AG20443 (cell line): ENCODE measurements around the gene ARHGEF7.

Experiments
- DNase-seq: peaks from one replicate; pipeline ENCODE4 v3.0.0; 2012; ENCODE audit warnings: low spot score, mixed read lengths

ARHGEF7 gene

DNA sequence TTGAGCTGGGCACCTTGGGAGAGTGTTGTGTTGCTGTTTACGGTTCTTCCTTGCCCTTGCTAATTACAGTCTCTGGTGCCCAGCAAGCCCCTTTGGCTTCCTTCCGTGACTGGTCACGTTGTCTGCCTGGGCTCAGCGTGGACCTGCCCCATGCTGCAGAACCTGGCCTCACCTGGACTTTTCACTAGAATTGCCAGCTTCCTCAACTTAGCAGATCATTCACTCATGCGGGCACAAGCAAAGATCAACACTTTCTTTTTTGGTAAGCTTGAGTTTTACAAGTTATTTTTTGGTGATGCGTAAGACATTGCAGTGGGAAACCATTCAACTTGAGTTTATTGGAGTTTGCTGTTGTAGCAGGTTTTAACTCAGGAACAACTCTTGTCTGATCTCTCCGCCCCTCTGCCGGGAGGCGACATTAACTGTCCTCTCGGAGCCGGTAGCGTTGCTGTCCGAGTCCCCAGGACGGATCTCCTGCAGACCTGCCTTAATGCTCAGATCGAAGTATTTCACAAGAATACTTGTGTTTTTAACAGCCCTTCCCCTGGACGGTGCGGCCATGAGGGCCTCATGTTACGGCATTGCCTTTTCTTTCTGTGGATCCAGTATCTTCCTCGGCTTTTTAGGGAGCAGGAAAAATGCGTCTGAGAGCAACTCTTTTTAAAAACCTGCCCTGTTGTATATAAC is 189.6 kb downstream of the ARHGEF7 start:
- DNase-seq, result no peak

DNA sequence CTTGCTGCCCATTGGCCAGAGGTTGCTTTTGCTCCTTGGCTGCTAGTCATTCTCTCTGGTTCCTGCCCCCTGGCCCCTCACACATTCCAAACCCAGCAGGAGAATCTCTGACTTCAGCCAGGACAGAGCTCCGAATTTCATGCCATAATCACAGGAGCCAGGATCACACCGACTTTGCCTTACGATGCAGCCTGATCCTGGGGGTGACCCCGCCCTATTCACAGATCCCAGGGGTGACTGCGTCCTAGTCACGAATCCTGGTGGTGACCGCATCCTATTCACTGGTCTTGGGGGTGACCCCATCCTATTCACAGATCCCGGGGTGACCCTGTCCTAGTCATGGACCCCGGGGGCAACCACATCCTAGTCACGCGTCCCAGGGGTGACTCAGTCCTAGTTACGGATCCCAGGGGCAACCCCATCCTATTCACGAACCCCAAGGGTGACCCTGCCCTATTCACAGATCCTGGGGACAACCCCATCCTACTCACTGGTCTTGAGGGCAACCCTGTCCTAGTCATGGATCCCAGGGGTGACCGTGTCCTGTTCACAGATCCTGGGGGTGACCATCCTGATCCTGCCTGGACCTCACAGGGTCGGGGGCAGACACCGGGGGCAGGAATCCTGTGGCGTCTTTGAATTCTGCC is 198.0 kb downstream of the ARHGEF7 start:
- DNase-seq, result no peak

DNA sequence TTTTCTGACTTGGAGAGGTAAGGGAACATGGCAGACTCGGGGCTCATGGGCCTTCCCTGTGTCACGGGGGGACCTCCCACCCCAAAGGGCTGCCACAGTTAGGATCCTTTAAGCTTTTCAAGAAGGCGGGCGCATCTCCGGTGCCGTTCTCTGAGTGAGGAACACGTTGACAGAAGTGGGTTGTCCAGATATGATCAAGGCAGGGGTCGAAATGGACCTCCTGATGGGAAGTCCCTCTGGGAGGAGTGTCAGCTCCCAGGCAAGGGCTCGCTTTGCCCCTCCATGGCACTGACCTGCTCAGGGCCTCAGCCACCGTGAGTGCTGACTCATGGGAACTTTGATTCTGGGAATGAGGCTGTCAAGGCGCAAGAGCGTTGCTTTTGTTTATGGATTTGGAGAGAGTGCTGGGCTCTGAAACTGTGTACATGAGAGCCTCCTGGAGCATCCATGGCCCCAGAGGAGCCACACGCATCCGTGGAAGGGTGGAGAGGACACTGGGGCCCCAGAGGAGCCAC is 198.9 kb downstream of the ARHGEF7 start:
- DNase-seq, result no peak

DNA sequence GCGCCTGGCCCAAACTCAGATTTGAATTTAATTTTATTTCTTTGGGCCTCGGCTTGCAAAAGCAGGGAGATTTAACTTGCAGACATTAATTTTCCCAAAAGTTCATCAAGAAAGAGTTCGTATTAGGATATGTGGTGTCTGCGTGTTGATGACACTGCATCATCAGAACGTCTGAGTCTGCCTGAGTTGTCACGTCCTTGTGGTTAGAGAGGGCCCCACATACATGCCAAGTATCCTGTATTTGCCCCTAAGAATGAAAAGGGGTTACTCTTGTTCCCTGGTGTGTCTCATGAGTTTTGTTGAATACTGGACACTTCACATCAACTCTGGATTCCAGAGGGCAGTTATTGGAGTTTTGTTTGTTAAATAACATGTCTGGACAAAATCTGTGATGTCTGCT is 199.7 kb downstream of the ARHGEF7 start:
- peak; percentile 52 for DNase-seq

DNA sequence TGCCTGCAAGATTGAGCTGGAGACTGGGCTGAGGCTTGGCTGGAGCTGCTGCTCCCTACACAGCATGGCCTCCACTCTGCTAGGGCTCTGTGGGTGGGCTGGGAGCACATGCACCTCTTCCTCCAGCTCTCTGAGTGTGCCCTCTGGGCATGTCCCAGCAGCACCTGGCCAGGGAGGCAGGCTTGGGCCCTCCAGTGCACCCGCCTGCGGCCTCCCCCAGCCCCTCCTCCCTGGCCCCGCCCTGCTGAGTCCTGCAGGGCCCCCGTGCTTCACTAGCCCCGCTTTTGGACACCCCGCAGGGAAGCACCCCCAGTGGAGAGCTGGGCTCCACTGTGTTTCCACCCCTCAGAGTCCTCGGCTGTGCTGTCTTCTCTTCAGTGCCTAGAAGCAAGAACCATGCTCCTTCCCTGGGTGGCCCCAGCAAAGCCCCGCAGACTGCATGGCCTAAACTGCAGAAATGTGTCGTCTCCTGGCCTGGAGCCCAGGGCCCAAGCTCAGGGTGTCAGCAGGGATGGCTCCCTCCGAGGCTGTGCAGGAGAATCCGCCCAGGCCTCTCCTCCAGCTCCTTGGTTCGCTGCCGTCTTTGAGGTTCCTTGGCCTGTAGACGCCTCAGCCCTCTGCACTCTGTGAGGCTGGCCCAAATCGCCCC is 200.4 kb downstream of the ARHGEF7 start:
- no peak for DNase-seq

DNA sequence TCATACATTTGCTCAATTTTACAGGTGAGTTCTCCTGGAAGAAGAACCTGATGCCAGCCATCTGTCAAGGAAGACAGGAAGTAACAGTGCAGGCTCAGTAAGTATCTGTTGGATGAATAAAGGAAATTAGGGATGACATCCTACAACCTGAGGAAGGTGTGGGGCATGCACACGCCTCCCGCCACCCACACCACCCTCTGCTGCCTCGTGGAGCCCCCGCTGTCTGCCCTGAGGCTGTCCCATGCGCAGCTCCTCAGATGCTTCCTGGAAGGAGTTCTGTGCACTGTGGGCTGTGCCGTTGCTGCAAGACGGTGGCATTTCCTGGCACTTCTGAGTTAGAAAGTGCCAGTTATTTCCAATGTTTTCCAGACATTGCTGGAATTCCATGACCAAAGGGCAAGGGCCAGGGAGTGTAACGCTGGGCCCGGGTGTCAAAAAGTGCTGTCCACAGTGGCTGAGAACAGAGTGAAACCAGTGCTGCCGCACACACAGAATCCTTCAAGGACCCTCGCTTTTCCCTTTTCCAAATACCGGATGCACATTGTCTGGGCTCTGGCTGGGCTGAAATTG is 201.1 kb downstream of the ARHGEF7 start:
- DNase-seq, result no peak

DNA sequence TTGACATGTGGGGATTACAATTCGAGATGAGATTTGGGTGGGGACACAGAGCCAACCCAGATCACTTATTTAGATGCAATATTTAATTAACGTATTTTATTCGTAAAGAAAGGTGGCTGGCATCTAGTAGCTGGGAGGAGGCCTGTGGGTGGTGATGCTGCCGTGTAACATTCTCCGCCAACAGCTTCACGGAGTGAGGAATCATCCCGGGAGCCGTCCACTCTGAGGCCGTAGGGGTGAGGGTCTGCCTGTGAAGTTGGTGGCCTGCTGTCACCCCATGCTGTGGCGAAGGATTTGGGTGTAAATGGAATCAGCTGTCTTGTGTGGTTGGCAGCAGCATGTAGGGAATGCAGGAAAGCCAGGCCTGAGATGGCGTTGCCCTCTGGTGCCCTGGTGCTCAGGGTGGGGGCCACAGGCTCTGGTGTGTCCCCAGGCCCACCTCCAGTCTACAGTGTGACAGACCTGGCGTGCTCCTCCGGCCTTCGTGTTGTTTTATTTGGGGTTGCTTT is 202.0 kb downstream of the ARHGEF7 start:
- DNase-seq, result no peak

DNA sequence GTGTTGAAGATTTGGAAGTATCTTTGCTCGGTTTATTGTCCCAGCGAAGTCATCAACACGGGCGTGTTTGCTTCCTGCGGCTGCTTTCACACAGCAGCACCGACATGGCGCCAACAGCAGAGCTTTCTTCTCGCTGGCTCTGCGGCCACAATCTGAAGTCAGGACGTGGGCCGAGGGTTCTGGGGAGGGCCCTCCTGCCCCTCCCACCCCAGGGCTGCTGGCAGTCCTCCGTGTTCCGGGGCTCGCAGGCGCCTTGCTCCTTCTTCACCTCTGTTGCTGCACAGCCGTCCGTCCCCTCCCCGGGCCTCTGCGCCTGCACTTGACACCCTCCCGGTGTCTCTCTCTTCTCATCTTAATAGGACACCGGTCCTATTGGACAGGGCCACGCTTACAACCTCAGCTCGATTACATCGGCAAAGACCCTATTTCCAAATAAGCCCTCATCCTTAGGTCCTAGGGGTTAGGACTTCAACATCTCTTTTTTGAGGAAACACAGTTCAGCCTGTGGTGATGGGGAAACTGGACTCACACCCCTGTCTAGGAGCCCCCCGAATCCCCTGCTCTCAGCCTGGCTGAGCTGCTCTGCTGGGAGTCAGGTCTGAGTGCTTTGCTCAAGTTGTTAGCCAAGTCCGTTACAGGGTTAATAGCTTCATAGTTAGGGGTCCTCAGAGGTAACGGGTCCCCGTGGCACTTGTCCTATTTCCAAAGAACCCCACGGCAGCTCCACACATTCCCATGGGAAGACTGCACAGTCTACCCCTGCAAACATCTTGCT is 202.6 kb downstream of the ARHGEF7 start:
- DNase-seq, result no peak

DNA sequence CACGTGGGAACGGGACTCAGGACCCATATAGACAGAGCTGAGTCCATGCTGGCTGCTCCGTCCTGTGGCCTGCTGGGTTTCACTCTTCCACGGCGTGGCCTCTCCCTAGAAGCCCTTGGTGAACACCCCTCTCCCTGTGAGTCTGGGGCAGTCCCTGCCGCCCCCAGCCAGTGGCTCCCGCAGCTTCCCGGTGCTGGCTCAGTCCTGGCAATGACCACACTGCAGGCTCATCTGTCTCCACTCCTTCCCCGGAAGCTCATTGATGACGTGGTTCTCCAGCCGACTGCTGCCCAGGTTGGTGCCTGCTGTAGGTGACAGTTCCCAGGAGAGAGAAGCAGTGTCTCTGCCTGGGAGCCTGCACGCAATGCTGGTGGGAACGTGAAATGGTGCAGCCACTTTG is 203.3 kb downstream of the ARHGEF7 start:
- DNase-seq, result no peak

DNA sequence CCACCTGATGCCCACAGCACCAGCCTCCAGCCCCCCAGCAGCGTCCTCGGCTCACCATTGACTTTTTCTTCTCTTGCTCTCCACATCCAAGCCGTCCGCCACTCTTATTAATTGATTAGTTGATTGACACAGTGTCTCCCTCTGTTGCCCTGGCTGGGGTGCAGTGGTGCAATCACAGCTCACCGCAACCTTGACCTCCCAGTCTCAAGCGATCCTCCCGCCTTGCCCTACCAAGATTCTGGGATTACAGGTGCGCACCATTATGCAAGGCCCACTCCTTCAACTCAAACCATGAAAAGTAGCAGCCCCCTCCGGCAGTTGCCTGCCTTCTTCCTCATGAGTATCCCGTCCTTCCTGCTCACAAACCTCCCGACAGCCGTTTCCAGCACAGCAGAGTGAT is 204.4 kb downstream of the ARHGEF7 start:
- no peak for DNase-seq

DNA sequence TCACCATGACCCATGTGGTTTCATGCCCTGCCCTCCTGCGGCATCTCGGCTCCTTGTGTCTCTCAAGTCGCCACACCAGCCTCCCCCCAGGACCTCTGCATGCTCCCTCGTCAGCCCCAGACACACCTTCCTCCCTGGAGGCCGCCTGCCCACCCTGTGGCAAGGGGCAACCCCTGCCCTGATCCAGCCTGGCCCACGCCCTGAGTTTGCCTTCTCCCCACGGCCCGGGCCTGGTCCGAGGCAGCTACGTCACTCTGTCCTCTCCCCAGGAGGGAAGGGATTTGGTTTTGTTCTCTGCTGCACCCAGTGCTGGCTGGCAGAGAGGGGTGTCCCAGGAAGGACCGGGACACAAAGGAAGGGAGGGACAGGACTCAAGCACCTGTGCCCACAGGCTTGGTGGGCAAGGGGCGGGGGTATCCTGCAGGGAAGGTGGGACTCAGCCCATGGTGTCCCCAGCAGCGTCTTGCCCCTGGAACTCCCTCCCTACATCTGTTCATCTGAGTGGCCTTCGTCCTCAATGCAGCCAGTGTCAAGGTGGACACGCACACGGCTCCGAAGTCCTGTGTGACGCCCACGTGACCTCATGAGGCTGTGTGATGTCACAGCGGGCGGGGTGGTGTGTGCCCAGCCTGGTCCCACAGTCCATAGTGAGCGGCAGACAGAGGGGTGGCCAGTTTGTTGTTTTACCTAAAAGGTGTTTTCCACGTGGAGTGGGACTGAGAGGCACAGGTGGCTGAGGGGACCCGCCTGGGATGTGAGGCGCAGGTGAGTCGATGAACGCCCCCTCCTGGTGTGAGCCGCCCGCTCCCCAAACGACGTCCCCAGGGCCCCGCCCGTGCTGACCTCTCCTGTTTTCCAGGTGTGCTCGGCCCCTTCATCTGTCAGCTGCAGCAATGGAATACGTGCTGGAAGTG is 205.1 kb downstream of the ARHGEF7 start, which contains the start of gene TEX29:
TSS of gene TEX29 (plus strand) at position 645 of the 914 bp plus-strand sequence. CDS start at position 894, 249 bp downstream.
- DNase-seq, result no peak

DNA sequence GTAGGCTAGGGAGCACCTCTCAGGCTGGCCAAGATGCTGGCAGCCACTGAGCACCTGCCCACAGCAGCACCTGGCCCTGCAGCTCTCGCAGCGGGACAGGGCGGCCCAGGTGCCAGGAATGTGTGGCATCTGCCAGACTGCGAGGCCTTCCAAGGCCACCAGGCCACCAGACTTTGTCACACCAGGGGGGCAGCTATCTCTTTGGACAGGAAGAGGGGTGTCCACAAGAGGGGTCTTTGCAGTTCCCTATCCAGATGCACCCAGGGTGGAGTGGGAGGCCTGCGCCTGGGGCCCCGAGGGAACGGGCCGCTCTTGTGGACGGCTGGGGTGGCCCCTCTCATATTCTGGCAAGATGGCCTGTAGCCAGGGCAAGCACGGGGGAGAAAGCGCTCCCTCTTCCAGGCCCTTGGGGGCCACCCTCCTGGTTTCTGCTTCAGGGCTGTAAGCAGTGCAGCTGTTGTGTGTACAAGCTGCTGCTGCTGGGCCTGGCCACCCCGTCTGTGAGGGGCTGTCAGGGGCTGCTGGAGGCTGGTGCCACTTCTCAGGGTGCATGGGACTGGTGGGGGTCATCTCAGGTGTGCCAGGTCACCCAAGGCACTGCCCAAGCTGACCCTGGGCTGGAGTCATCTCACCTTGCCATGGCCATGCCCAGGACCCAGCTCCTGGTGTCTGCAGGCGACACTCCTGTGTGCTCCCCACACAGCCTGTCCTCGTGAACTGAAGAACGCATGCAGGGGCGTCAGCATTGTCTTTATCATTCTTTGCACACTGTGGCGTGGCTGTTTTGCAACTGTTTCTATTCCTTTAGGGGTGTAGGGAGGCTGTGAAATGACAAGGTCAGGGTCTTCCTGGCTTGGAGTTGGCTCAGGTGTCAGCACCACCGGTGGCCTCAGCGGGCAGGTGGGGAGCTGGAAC is 207.1 kb downstream of the ARHGEF7 start:
- DNase-seq, result no peak

DNA sequence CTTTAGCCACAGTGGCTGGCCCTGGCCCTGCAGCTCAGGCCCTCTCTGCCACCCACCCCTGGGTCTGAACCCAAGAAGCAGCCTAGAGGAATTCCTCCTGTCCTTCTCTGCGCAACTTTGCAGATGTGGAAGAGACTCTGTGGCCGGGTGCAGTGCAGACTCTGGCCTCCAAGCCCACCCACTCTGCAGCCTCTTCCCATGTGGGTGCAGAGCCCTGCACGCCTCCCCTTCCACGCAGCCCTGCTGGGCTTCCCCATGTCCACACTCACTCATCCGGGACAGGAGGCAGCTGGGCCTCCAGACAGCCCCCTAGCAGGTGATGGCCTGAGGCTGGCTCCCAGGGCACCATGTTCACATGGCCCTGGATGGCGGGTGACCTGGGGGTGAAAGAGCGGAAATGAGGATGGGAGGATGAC is 207.8 kb downstream of the ARHGEF7 start:
- DNase-seq, result no peak

DNA sequence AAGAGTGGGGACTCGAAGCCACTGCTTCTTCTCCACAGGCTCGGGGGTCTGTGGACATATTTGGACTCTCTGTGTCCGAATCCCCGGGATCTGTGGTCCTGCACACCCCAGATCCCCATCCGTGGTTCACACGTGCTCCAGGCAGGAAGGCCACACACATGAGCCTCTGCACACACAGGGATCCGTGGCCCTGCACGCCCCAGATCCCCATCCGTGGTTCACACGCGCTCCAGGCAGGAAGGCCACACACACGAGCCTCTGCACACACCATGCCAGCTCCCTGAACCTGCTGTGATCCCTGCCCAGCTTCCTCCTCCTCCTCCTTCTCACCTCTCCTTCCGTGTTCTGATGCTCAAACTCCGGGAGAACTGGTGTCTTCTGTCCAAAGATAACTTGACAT is 208.4 kb downstream of the ARHGEF7 start:
- DNase-seq, result no peak

DNA sequence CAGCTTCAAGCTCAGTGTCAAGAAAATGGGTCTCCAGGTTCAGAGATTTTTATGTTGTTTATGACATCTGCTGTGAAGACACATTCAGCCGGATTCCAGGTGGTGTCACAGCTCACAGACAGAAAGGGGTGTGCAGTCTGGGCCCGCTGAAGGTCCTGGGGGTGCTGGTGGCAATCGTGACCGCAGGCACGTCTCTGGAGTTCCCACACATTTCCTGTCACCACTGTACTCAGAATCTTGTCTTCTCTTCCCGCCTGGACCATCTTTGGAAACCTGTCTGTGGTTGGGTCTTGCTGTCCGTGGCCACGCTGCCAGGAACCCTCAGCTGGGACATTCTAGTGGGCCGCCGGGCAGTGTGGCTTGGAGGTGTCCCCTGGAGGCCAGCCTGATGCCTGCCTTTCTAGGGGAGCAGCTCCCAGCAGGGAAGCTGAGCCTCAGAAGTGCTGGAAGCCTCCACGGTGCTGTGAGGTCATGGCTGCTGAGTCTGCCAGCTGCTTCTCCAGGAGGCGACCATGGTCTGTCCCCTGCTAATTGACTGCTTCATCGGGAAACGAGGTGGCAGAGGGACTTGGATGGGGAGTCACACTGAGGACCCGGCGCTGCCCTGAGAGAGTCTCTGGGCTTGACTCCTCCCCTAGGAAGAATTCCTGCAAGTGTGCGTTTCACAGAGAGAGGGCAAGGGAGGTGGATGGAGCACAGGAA is 209.0 kb downstream of the ARHGEF7 start:
- no peak for DNase-seq

DNA sequence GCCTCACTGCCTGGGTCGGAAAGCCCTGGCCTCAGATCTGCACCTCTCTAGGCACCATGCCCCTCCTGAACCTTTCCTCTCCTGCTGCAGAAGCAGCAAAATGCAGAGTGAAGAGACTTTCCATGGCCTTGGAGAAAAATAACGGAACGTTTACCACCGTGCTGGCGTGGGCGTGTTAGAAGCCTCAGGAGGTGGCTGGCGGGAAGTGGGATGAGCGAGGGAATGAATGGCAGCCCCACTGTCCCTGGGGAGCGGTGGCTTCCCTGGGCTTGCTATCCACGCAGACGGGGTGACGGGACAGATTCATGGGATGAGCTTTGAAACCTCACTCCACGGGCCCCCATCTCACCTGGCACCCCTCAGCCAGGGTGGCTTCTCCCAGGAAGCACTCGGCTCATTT is 209.6 kb downstream of the ARHGEF7 start:
- DNase-seq, result no peak

DNA sequence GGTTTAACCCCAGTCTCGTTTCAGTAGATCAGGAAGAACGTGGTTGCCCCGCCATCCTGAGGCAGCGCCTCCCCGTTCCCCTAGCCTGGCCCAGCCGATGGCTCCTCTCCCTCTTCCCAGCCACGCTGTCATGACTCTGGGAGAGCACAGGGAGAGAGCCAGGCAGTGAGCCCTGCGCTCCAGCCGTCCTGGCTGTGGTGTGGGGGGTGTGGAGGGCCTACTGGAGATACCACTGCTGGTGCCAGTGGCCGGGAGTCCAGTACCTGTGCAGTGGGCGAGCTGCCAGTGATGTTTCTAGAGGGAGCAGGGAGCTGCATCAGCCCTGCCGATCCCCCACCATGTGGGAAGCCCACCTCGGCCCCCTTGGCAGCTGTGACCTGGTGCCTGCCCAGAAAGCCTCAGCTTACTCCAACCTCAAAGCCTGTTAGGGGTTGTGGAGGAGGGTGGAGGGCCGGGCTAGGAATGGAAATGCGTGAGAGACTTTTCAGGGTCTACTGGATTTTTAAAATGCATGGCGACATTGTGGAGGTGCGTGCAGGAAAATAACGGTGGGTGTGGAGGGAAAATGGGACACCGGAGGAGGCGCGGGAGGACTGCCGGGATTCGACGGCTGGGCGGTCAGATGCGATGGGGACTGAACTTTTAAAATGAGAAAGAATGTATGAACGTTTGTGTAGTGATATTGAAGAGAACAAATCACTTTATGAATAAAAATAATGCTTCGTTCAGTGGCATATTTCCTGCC is 210.2 kb downstream of the ARHGEF7 start:
- no peak for DNase-seq

DNA sequence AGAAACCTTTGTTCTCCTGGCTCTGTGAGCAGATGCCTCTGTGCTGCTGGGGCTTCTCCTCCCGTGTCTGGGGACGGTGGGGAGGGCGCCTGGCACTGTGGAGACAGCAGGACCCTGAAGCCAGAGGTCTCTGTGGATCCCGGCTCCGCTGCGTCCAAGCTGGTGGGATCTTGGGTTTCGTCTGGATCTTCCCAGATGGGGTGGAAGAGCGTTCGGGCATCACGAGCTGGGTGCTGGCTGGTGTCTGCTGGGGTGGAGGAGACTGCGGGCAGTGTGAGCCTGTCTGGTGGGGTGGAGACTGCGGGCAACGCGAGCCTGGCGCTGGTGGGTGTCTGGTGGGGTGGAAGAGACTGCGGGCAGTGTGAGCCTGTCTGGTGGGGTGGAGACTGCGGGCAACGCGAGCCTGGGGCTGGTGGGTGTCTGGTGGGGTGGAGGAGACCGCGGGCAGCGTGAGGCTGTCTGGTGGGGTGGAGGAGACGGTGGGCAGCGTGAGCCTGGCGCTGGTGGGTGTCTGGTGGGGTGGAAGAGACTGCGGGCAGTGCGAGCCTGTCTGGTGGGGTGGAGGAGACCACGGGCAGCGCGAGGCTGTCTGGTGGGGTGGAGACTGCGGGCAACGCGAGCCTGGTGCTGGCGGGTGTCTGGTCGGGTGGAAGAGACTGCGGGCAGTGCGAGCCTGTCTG is 211.0 kb downstream of the ARHGEF7 start:
- DNase-seq, result no peak
